SK-N-MC (cell line): ENCODE measurements around the gene SPEF1.

ENCODE experiments used
- EZH2 ChIP-seq: fragments of 200-600 bp; sonication (generic); IDR thresholded peaks from one replicate; pipeline ENCODE4 v1.6.1; 2017; ENCODE audit warnings: antibody characterized with exemption
- FOXP2 ChIP-seq: optimal IDR thresholded peaks from 2 replicates; pipeline ENCODE3; 2011; ENCODE audit warnings: mild to moderate bottlenecking, moderate library complexity; ENCODE audit not compliant: insufficient read depth; ENCODE audit errors: extremely low read length, control extremely low read depth
- POLR2AphosphoS5 ChIP-seq: IDR thresholded peaks from 2 replicates; pipeline ENCODE4 v1.6.1; 2012; ENCODE audit warnings: mild to moderate bottlenecking, low read depth, low read length, borderline replicate concordance

- TF ChIP-seq POLR2AphosphoS5 (no peak), EZH2 (no peak), FOXP2 (no peak)
Measured at GRCh38 chr20:3748073-3748472, 33.2 kb downstream of the SPEF1 start.
